ENCODE results near the gene HSPB9. TPM values are rescaled to one million over a fixed set of nuclear protein-coding genes. Genes with fewer than 3 reads are reported as not detected.

HSPB9 gene
- total RNA-seq, 1 donor, result not detected

Other genes with a start within 250 kb of the HSPB9 start
- gene ACLY, start 203.9 kb upstream of the HSPB9 start, total RNA-seq, result 83.7 TPM
- 0.54 TPM for gene ODAD4, start 192.2 kb upstream of the HSPB9 start, total RNA-seq
- 38.5 TPM for gene CNP, start 156.0 kb upstream of the HSPB9 start, total RNA-seq
- gene DNAJC7, start 105.4 kb upstream of the HSPB9 start, total RNA-seq, result 46.3 TPM
- gene NKIRAS2, start 102.7 kb upstream of the HSPB9 start, total RNA-seq, result 40.9 TPM
- 12.9 TPM for gene C17orf113, start 72.2 kb upstream of the HSPB9 start, total RNA-seq
- gene ZNF385C, start 24.3 kb upstream of the HSPB9 start, total RNA-seq, result 1.9 TPM
- gene DHX58, start 10.1 kb upstream of the HSPB9 start, total RNA-seq, result 47.4 TPM
- 24.8 TPM for gene KAT2A, start 1.4 kb upstream of the HSPB9 start, total RNA-seq
- gene RAB5C, start 32.2 kb downstream of the HSPB9 start, total RNA-seq, result 98.6 TPM
- 0.27 TPM for gene KCNH4, start 58.3 kb downstream of the HSPB9 start, total RNA-seq
- gene HCRT, start 62.6 kb downstream of the HSPB9 start, total RNA-seq, result not detected
- gene GHDC, start 71.7 kb downstream of the HSPB9 start, total RNA-seq, result 52.5 TPM
- 135 TPM for gene STAT5B, start 153.6 kb downstream of the HSPB9 start, total RNA-seq
- 603 TPM for gene STAT5A, start 165.7 kb downstream of the HSPB9 start, total RNA-seq

Data from hematopoietic multipotent progenitor cell (in vitro differentiated cells).